ENCODE measurements around the gene ZNF488.

ZNF488 gene

GRCh38 chr10:47323087-47323486 lies 61.0 kb downstream of the ZNF488 start:
- peaks cover 4% of the 10 kb centered on the region for H3K9me3 Mint-ChIP-seq
- intact Hi-C loops (cut with micrococcal nuclease): no loop called here
- H3K27me3 Mint-ChIP-seq: peaks cover 3% of the 10 kb centered on the region
- H3K4me3 Mint-ChIP-seq: no peak overlapping the region
- H3K36me3 Mint-ChIP-seq (ENCODE audit: low read depth): no peaks in the 10 kb centered on the region
- H3K4me1 Mint-ChIP-seq (ENCODE audit: low read depth): no peaks in the 10 kb centered on the region
- H3K27ac Mint-ChIP-seq: no peak overlapping the region

DNA sequence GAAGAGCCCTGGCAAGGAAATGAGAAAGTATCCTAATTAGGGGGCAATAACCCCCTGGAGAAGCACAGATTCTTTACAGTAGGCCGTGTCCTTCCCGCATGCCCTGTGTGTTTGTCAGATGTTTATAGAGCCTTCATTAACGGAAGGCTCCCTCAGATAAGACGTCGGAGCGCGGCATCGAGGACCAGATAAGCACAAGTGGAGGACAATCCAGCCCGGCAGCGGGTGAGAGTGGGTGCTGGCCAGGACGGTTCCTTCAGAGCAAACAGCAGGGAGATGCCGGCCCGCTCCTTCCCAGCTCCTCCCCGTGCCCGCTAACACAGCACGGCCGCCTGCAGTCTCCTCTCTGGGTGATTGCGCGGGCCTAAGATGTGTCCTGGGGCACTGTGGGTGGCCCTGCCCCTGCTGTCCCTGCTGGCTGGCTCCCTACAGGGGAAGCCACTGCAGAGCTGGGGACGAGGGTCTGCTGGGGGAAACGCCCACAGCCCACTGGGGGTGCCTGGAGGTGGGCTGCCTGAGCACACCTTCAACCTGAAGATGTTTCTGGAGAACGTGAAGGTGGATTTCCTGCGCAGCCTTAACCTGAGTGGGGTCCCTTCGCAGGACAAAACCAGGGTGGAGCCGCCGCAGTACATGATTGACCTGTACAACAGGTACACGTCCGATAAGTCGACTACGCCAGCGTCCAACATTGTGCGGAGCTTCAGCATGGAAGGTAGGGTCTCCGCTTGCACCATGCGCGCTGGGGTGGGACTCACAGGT lies 61.6 kb downstream of the ZNF488 start, which contains the start of gene GDF2:
GDF2 (plus strand) TSS at position 155 of the 762 bp plus-strand sequence; CDS start at position 370, 215 bp downstream.
- Mint-ChIP-seq H3K27ac (no peak within 1 kb of the TSS), H3K4me1 (ENCODE audit: low read depth) (no peaks in the 10 kb centered on the region), H3K9me3 (no peaks in the 10 kb centered on the region), H3K27me3 (peaks cover 3% of the 10 kb centered on the region), H3K4me3 (no peak within 1 kb of the TSS), H3K36me3 (ENCODE audit: low read depth) (no peaks in the 10 kb centered on the region)
- intact Hi-C loops (cut with micrococcal nuclease): no loop called here

DNA sequence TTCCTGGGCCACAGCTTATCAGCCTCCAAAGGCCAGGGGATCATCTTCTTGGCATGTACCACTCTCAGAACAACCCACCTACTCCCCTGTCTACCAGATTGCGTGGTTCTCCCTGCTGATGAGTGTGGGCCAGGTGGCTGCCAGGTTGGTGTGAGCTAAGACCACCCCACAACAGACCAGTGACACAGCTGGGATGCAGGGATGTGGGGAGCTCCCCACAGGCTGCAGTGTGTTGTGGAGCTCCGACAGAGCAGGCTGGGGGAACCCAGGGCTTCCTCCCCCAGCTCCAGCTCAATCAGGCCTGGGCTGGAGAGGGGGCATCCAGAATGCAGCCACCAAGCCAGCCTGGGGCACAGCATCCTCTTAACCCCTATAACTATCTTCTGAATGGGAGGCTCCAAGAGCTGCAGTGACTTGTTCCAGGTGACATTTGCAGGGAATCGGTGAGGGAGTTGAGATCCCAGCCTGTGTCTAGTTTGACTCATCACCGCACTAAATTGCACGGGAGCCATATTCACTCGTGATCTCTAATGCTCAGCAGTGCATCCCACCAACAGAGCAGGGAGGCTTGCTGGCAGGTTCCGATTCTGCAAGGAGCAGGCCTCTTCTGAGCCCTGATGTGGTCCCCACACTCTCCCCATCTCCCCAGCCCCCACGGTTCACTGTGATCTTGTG lies 62.4 kb downstream of the ZNF488 start:
- Mint-ChIP-seq H3K27ac (no peak overlapping the region), H3K36me3 (ENCODE audit: low read depth) (no peaks in the 10 kb centered on the region), H3K27me3 (peaks cover 3% of the 10 kb centered on the region), H3K9me3 (no peaks in the 10 kb centered on the region), H3K4me3 (no peak overlapping the region), H3K4me1 (ENCODE audit: low read depth) (no peaks in the 10 kb centered on the region)
- intact Hi-C loops (cut with micrococcal nuclease): no loop called here

DNA sequence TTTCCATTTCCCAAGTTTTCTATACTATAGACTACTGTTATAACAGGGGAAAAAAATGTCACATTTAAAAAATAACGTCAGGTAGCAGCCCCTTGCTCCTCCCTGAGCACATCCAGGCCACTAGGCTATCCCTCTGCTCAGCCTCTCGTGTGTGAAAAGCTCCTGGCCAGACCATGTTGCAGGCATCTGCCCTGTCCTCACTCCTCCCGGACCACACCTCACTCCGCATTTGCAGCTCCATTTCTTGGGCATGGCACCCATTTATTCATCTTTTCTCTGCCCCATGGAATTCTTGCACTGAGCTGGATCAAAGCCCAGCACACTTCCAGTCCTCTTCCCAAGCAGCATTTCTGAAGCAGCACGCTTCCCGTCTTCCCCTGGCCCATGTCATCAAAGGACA lies 63.3 kb downstream of the ZNF488 start:
- H3K27ac Mint-ChIP-seq: no peak overlapping the region
- peaks cover 3% of the 10 kb centered on the region for H3K27me3 Mint-ChIP-seq

GRCh38 chr10:47319784-47320183 lies 64.3 kb downstream of the ZNF488 start:
- intact Hi-C loops (cut with micrococcal nuclease): no loop called here
- H3K27me3 Mint-ChIP-seq: peaks cover 3% of the 10 kb centered on the region
- H3K27ac Mint-ChIP-seq: no peak overlapping the region
- H3K4me3 Mint-ChIP-seq: no peak overlapping the region
- H3K9me3 Mint-ChIP-seq: no peaks in the 10 kb centered on the region
- H3K4me1 Mint-ChIP-seq (ENCODE audit: low read depth): no peaks in the 10 kb centered on the region
- H3K36me3 Mint-ChIP-seq (ENCODE audit: low read depth): no peaks in the 10 kb centered on the region

More for the DNA sequence above, 63.3 kb downstream of the ZNF488 start:
- no peaks in the 10 kb centered on the region for H3K9me3 Mint-ChIP-seq
- intact Hi-C loops (cut with micrococcal nuclease): no loop called here
- H3K36me3 Mint-ChIP-seq (ENCODE audit: low read depth): no peaks in the 10 kb centered on the region
- no peak overlapping the region for H3K4me3 Mint-ChIP-seq
- H3K4me1 Mint-ChIP-seq (ENCODE audit: low read depth): no peaks in the 10 kb centered on the region

GRCh38 chr10:47318706-47319105 lies 65.4 kb downstream of the ZNF488 start:
- Mint-ChIP-seq H3K27me3 (peaks cover 3% of the 10 kb centered on the region), H3K4me1 (ENCODE audit: low read depth) (no peaks in the 10 kb centered on the region), H3K9me3 (no peaks in the 10 kb centered on the region), H3K27ac (no peak overlapping the region), H3K36me3 (ENCODE audit: low read depth) (no peaks in the 10 kb centered on the region), H3K4me3 (no peak overlapping the region)
- intact Hi-C loops (cut with micrococcal nuclease): no loop called here

GRCh38 chr10:47317251-47317650 lies 66.8 kb downstream of the ZNF488 start:
- no peaks in the 10 kb centered on the region for H3K4me1 Mint-ChIP-seq (ENCODE audit: low read depth)
- intact Hi-C loops (cut with micrococcal nuclease): no loop called here
- H3K36me3 Mint-ChIP-seq (ENCODE audit: low read depth): no peaks in the 10 kb centered on the region
- no peak overlapping the region for H3K27ac Mint-ChIP-seq
- peaks cover 3% of the 10 kb centered on the region for H3K27me3 Mint-ChIP-seq
- H3K4me3 Mint-ChIP-seq: no peak overlapping the region
- H3K9me3 Mint-ChIP-seq: no peaks in the 10 kb centered on the region

GRCh38 chr10:47316131-47316530 lies 68.0 kb downstream of the ZNF488 start:
- Mint-ChIP-seq H3K4me1 (ENCODE audit: low read depth) (no peaks in the 10 kb centered on the region), H3K4me3 (no peak overlapping the region), H3K36me3 (ENCODE audit: low read depth) (no peaks in the 10 kb centered on the region), H3K9me3 (no peaks in the 10 kb centered on the region), H3K27ac (no peak overlapping the region), H3K27me3 (peaks cover 5% of the 10 kb centered on the region)
- intact Hi-C loops (cut with micrococcal nuclease): no loop called here

Measured in dendritic cell treated with granulocyte-macrophage colony-stimulating factor and Interleukin-4, amounts not matched to agents 40 ng/mL and 50 ng/mL, for 4 days (primary cell).